C4-2B (cell line): ENCODE results near the gene ANKS1B.

ENCODE experiments used
- CTCF ChIP-seq: fragments of 450-650 bp; conservative IDR thresholded peaks from 2 replicates; pipeline ENCODE4 v1.5.1; 2017; ENCODE audit warnings: mild to moderate bottlenecking
- ZFX ChIP-seq: fragments of 450-650 bp; IDR thresholded peaks from 2 replicates; pipeline ENCODE4 v1.6.1; 2017

- no peak for TF ChIP-seq CTCF
- TF ChIP-seq ZFX = no peak
Measured at GRCh38 chr12:98748463-98748862, 1236.3 kb downstream of the ANKS1B start.
